Activated CD8-positive, alpha-beta memory T cell treated with anti-CD3 and anti-CD28 coated beads, Interleukin-2, amount 50 U/mL, for 1 hour (primary cell): ENCODE results near the gene WFDC5.

Source experiments
- DNase-seq: peaks from one replicate; pipeline ENCODE4 v3.0.0-alpha.2; 2020; ENCODE audit errors: extremely low read depth

Gene WFDC5

DNA sequence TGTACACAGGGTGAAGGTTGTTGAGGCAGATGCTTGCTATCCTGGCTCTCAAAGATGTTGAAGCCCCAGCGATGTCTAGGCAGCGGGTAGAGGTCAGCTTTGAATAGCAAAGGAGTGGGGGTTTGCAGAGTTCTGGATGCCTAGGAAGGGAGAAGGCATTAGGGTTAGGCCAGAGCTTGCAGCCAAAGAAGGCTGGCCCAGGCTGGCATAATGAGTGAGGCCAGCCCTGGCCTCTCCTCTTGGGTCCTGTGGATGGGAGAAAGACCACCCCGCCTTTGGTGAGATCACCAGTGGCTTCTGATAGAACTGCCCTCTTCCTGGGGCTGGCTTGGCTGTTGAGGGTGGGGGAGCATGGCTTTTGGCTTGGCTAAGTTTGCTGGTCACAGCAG is 406 bp upstream of the WFDC5 start:
- DNase-seq: no peak

DNA sequence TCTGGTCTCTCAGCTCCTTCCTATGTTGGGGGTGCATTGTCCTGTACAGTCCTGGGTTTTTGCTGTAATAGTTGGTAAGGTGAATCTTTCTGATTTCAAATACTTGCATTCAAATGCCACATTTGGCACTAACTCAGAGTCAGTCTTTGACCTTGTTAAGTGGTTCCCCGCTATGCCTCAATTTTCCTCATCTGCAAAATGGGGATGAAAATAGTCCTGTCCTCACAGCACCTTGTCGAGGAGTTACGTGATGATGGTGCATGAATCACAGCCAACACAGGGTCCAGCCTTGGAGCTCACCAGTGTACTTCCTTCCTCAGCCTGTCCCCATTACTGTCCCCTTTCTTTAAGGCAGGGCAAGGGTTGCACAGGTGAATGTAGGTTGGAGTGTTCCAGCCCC is 1.1 kb downstream of the WFDC5 start:
- no peak for DNase-seq

DNA sequence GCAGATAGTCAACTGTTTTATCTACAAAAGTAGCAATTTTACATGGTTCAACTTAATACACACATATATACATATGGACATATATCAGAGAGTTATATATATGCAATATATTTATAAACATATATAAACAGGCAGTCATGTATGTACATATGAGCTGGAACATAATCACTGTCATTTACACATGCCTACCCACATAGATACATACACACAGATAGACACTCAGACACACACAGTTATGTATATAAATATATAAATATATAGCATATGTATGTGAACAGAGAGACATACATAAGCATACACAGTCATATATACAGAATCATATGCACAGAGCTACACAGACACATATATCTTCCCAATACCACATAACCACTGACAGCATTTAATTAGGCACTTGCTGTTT is 2.2 kb downstream of the WFDC5 start:
- no peak for DNase-seq

DNA sequence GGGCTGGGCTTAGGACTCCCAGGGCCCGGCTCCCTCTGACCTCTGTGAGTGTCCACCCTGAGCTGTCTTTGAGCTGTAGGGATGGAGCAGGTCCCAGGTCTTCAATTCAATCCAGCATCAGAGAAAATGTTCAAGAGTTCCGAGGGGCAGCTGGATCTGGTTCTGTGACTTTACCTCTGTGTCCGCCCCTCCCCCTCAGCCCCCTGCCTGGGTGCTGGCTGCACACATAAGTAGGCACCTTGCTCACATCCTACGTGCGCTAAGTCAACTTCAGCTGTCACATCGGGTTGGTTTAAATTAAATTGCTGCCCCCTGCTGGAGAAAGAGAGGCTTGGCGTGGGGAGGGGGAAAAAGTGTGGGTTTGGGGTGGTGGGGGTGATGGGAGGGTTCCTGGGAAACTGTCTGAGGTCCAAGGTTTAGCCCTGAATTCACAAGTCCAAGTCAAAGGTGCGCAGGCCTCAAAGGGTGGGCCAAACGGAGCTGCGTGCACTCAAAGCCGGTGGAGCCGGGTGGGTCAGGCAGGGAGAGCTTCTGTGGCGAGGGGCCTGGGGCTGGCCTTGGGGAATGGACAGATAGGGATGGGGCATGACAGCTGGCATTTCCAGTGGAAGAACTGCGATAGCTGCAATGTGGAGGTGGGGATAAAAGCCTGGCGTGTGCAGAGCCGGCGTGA is 3.0 kb downstream of the WFDC5 start:
- DNase-seq: no peak

DNA sequence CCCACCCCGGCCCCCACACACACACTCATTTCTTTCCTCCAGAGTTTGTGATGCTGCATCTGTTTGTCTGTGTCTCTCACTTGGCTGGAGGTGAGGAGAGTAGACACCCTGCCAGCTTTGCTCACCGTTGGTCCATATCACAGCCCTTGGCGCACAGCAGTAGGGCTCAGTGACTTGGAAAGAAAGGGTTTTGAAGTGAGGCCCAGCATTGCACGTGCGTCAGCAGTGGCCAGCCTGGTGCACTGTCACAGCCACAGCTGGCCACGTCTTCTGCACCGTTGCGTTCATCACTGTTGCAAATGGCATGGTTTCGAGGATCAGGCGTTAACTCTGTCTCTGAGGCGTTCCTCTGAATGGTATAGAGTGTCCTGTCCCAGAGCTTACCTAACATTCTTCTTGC is 3.7 kb downstream of the WFDC5 start:
- DNase-seq: no peak

DNA sequence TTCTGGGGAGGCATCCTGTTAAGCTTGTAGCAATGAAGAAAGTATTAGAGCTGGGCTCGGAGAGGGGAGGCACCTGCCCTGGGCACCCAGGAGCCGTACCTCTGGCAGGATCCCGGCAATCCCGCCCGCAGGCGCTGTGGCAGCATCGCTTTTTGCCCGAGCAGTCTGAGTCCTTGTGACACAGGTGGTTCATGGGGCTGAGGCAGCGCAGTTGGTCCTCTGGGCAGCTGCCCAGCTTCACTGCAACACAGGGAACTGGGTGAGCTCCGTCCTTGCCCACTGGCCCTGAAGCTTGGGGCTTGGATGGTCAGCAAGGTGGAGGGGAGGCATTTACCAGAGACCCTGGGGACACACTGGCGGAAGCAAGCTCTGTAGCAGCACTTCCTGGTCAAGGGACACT is 4.7 kb downstream of the WFDC5 start:
- no peak for DNase-seq

DNA sequence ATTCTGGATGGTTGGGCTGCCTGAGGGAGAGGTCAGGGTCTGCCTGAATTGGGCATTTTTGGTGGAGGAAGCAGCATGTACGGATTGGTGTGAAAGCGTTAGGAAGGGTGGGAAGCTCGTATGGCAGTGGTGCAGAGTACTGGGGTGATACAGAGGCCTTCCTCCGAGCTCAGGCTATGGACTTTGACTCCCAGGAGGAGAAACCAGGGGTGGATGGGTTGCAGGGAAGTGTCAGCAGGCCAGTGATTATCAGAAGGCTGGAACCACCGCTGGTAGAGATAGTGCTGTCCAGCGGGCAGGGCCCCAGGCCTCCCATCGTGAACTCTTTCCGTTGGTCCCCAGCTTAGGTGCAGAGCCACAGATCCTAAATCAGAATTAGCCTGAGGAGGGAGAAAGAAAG is 5.3 kb downstream of the WFDC5 start:
- DNase-seq: no peak

DNA sequence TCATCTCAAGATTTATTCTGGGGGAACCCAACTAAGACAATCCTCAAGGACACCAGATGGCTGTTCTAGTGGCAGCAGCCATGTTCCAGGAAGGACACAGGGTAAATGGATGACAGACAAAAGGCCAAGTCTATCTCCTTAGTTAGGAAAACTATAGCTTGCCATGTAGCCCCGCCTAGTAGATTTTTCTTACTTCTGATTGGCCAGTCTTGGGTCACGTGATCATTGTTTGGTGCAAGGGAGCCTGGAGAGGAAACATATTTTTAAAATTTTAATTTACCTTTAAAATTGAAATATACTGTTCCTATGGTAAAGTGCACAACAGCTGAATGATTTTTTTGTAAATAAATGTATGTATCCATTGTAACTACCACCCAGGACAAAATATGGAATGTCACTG is 9.7 kb downstream of the WFDC5 start:
- no peak for DNase-seq

DNA sequence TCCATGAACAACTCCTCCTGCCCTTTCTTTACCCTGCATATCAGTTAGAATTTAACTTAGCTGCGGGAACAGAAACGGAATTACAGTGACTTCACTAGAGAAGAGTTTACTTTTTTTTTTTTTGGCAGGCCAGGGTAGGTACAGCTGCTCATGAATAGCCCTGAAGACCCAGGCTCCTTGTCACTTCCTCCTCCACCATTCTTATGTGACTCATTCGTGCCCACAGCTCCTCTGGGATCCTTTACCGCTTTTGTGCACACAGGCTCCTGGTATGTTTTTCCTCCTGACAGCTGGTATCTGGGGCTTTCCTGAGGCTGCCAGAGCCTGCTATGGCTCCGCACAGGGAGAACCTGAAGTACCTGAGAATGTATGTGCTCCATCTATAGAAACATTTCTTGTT is 10.2 kb downstream of the WFDC5 start:
- no peak for DNase-seq

DNA sequence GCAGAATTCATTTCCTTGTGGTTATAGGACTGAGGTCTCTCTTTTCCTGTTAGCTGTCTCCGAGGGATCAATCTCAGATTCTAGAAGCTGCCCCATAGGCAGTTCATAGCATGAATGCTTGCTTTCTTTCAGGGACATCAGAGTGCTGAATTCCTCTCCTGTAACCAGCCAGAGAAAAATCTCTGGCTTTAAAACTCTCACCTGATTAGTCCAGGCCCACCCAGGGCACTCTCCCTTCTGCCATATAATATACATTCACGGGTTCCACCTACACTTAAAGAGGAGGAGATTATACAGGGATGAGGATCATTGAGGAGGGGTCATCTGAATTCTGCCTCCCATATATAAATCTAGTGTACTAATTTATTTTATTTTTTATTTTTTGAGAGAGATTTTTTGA is 11.9 kb downstream of the WFDC5 start:
- DNase-seq: no peak

DNA sequence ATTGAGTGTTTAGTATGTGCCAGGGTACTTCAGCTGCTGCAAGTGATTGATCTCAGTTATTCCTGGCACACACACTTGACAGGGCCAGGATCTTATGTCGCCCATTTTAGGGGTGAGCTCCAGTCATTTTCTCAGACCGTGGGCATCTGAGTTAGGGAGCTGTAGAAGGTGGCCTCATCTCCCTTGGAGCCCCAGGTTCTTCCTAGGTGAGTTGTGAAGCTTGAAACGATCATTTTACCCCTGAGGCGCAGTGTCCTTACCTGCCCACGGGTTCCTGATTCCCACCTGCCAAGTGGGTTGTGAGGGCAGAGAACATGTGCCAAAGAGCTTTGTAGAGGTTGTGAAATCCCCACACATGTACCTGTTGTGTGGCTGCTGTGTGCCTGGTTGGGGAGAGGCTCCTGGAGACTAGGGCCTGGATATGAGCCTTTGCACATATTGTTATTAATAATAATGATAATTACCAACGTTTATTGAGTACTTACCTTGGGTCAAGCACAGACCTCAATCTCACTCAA is 13.6 kb downstream of the WFDC5 start:
- no peak for DNase-seq

DNA sequence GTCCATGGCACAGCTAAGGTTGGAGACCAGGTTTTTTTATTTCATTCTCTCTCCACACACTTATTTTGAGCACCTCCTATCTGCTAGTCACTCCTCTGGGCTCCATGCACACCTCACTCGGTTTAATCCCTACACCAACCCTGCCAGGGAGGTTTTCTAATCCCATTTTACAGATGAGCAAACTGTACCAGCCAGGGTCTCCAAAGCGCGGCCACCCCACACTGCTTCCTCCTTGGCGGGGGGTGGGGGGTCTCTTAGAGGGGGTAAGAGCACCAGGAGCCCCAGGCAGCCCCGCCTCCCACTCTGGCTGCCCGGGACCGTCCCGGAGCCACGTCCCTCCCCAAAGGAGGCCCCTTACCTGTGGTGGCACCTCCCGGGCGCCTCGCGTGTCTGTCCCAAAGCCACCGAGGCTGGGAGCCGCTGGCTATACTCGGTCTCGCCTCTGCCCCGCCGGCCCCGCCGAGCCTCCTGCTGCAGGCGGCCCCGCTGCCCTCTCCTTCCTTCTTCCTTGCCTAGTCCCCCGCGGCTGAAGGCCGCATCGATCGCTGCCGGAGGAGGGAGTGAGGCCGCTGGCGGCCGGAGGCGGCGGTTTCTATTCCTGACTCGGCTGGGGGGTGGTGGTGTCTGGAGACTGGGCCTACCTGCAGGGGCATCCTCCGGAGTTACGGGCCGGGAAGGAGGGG is 14.3 kb downstream of the WFDC5 start, which contains the start of gene KCNS1:
TSS of gene KCNS1 (minus strand) at position 565 of the 683 bp plus-strand sequence. CDS start 1,891 bp downstream, outside the sequence.
- DNase-seq: no peak

DNA sequence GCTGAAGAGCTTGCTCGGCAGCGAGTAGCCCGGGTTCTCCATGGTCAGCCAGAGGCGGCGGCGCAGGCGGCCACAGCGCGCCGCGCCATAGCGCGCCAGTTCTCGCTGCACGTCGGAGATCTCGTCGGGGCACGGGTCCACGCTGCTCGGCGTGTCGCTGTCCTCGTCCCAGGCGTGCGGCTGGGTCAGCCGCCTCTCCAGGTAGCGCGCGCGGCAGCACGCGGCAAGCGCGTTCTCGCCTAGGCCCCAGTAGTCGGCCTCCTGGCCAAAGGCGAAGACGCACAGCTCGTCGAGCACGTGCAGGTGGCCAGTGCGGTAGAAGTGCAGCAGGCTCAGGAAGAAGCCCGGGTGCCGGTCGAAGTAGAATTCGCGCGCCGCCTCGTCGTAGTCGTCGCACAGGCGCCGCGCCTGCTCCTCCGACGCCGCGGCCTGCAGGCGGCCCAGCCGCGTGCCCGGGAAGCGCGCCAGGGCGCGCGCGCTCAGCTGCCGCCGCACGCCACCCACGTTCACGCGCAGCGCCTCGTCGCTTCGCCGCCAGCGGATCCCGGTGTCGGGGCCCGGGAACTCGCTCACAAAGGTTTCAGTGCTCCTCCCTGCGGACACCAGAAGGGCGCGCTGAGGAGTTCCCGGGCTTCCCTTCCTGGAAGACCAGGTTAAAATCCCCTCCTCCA is 16.7 kb downstream of the WFDC5 start:
- DNase-seq: no peak

DNA sequence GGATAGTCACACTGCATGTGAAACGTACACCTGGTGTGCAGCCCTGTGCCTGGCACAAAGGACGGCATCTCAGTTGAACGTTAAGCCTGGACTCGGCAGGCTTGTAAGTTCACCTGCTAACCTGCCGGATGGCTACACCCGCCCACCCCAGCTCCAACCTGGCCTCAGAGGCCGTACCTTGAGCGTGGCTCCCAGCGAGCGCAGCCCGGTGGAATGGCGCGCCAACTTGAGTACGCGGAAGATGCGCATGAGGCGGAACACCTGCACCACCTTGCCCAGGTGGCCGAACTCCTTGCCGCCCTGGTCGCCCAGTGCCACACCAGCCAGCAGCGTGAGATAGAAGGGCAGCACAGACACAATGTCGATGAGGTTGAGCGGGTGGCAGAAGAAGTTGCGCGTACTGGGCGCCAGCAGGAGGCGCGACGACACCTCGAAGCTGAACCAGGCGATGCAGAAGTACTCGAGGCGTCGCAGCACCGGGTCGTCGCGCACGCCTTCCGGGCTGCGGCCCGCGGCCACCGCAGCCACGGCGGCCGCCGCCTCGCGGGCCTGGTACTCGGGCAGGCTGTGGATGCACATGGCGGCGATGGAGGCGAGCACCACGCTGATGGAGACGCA is 17.4 kb downstream of the WFDC5 start:
- DNase-seq: no peak

DNA sequence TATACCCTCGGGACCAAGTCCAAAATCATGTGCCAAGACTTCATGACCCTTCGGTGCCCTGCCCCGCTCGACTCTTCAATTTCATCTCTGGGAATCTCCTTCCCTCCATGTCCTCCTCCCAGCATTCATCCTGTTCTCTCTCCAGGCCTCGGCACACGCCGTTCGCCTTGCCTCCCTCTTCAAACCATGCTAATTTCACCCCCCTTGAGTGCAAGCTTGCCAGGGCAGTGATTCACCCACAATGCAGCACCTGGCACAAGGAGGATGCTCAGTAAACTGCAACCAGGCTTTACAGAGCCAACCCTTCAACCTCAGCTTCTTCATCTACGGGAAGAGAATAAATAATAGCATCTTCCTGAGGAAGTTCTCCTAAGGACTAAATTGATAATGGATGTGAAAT is 18.2 kb downstream of the WFDC5 start:
- no peak for DNase-seq

DNA sequence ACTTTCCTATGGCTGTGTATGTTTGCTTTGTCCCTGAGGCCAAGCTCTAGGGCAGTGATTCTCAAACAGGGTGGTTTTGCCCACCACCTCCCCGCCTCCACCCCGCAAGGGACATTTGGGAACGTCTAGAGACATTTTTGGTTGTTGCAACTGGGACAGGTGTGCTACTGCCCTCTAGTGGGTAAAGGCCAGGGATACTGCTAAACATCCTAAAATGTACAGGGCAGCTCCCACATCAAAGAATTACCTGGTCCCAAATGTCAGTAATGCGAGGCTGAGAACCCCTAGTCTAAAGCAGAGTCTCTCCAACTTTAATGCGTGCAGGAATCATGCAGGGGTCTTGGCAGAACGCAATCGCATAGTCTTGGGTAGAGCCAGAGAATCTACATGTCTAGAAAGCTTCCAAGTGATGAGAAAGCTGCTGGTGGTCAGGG is 19.2 kb downstream of the WFDC5 start:
- DNase-seq: peak; percentile 32

DNA sequence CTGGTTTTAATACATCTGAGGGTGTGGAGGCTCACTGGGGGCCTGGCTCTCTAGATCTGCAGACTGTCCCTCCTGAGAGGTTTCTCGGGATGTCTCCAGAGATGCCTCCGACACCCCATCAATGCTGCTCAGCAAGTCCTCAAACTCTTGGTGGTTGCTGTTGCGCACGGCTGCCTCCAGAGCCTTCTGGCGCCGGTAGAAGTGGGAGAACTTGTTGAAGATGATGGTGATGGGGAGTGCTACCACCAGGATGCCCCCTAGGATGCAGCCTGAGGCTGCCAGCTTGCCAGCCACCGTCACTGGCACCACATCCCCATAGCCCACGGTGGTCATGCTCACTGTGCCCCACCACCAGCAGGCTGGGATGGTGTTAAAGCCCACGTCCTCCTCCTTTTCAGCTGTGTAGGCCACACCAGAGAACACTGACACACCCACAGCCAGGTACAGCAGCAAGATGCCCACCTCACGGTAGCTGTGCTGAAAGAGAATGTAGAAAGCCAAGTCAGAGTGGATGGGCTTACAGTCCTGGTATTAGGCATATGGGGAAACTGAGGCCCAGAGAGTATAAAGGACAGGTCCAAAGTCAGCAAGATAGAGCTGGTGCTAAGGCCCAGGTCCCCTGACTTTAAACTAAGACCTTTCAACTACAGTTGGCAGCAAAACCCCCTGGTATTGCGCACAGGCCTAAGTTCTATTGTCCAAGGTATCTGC is 20.0 kb downstream of the WFDC5 start:
- DNase-seq: no peak

DNA sequence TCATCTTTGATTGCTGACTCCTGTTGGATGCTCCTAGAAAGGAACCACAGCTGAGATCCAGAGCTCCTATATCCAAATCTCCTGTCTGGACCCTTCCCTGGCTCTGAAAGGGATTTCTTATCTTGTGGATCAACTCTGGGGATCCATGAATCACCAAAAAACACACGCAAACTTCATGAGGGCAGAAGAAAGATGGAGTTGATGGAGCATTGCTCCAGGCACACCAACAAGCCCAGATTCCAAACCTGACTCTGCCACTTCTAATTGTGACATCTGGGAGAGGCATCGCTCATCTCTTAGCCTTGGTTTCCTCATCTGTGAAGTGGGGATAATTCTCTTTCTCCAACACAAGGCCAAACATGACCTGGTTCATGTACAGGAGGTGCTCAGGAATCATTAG is 20.8 kb downstream of the WFDC5 start:
- no peak for DNase-seq

DNA sequence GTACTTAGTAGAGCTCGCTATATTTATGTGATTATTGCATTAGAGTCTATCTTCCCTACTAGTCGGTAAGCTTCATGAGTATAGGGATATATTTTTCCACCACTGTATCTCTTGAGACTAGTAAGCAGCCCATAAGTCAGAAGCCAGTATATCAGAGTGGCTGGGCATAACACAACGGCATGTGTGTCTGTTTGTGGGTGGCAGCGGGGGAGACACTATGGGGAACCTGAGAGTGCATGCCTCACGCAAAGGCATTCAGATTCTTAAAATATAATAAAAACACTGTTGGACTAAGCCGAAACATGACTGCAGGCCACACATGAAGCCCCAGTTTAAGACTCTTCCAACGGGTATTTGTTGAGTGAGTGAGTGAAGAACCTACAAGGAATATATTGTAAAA is 22.1 kb downstream of the WFDC5 start:
- DNase-seq: no peak

DNA sequence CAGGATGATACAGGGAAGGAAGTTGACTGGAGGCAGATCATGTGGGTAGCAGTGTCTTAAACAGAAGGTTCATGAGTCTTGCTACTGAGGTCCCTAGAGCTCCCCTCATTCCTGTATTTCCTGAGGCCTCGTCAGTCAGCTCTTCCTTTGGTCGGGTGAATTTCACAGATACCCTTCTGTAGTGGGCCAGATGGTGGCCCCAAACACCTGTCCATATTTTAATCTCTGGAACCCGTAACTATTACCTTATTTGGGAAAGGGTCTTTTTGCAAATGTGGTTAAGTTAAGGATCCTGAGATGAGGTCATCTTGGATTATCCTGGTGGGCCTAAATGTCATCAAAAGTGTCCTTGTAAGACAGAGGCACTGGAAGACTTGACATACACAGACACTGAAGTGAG is 23.6 kb downstream of the WFDC5 start:
- no peak for DNase-seq

DNA sequence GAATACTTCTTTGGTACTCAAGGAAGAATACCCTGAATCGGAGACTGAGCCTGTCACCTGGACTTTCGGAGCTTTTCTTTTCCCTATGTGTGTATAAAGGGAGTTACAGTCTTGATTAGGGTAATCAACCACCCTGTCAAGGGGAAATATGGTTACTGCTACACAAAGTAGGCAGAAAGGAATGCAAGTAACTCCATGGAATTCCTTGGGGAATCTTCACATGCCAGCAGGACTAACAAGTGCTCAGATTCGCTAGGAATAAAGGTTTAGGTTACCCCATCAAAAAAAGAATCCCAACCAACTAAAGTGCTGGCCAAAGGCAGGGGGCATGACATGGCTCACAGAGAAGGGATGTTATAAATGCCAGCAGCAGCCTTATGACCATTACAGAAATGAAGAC is 24.5 kb downstream of the WFDC5 start:
- DNase-seq: no peak

DNA sequence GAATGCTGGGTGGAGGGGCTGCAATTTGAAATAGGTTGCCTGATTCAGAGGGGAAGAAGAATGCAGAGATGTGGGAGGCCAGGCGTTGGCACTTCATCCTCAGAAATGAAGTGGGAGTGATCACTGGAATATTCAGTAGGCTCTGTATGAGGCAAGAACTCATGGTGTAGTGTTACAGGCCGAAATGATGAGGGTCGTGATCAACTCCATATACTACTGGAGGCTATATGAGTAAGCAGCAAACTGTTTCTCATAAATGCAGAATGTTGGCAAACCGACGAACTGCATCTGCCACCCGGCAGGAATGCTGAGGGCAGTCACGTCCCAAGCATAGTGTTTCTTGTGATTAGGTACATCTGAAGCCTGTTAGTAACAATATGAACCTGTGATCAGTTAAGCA is 26.7 kb downstream of the WFDC5 start:
- DNase-seq: no peak
